ENCODE data around the gene STPG3.

DNA sequence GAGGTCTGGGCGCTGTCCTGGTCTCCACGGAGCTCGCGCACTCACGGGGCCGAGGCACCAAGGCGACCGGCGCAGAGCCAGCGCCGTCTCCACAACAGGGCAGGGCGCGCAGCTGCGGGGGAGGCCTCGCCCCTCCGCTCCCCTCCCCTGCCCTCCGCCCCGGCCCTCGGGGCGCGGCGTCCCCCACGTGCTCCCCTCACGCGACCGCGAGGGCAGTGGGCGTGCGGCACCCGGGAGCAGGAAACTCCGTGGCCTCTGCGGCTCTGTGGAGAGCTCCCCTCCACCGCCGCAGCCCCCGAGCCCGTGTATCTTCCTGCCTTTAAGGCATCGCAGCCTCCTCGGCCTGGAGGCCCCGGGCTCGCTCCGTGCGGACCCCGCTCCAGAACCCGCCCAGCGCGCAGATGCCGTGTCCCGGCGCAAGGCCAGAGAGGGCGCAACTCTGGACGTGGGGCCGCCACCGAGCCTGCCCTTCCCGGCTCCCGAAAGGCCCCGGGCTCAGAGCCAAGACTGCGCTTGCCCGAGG, 10.7 kb upstream of the STPG3 start:
- TF ChIP-seq FOXM1 (CRISPR knock-in tag; IDR thresholded peaks at IDR 0.05) (no peak), SETDB1 (CRISPR knock-in tag; IDR thresholded peaks at IDR 0.05; ENCODE audit: borderline replicate concordance) (no peak), MXD4 (CRISPR knock-in tag; IDR thresholded peaks at IDR 0.05) (peak; percentile 74; the same call in 1 of the 2 replicates), GTF3A (CRISPR knock-in tag; conservative IDR thresholded peaks at IDR 0.05) (no peak; the same call in 1 of the 2 replicates), AKAP8 (CRISPR knock-in tag; IDR thresholded peaks at IDR 0.05) (peak; percentile 81), EP300 (IDR thresholded peaks at IDR 0.05; ENCODE audit: low read depth in 2 of 2, low read length in 2 of 2) (no peak), EP300 (CRISPR knock-in tag; IDR thresholded peaks at IDR 0.05; ENCODE audit: borderline replicate concordance) (no peak; the same call in 1 of the 2 replicates), TAF1 (CRISPR knock-in tag; IDR thresholded peaks at IDR 0.05) (peak; percentile 11; the same call in 1 of the 2 replicates)
- TF ChIP-seq, protein P1, sequence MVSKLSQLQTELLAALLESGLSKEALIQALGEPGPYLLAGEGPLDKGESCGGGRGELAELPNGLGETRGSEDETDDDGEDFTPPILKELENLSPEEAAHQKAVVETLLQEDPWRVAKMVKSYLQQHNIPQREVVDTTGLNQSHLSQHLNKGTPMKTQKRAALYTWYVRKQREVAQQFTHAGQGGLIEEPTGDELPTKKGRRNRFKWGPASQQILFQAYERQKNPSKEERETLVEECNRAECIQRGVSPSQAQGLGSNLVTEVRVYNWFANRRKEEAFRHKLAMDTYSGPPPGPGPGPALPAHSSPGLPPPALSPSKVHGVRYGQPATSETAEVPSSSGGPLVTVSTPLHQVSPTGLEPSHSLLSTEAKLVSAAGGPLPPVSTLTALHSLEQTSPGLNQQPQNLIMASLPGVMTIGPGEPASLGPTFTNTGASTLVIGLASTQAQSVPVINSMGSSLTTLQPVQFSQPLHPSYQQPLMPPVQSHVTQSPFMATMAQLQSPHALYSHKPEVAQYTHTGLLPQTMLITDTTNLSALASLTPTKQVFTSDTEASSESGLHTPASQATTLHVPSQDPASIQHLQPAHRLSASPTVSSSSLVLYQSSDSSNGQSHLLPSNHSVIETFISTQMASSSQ (IDR thresholded peaks at IDR 0.05; ENCODE audit: low read depth): no peak; the same call in 1 of the 2 replicates
- TF ChIP-seq, protein P1 (CRISPR knock-in tag; IDR thresholded peaks at IDR 0.05; ENCODE audit: borderline replicate concordance): peak; percentile 75; the same call in 1 of the 2 replicates

Measured in HepG2 (cell line).